Gastrocnemius medialis (tissue), 4 donors: ENCODE measurements around the gene SREK1IP1.

Experiments
- CTCF ChIP-seq, 5 experiments: fragments of 450-650 bp in 3 of 5; fragments of 200-600 bp in 2 of 5; sonication (generic) in 2 of 5; IDR thresholded peaks in 4 of 5; conservative IDR thresholded peaks in 1 of 5; 1 replicate in 4 of 5; 2 replicates in 1 of 5; pipeline ENCODE4 v1.5.1; 2016 to 2019; ENCODE audit warnings: antibody characterized with exemption in 5 of 5, mild to moderate bottlenecking in 3 of 5, moderate library complexity in 3 of 5
- POLR2A ChIP-seq, 2 donors: fragments of 450-650 bp; IDR thresholded peaks; one replicate each; pipeline ENCODE4 v1.6.1; 2017; ENCODE audit warnings: antibody characterized with exemption in 2 of 2, mild to moderate bottlenecking in 2 of 2, moderate library complexity in 2 of 2

GRCh38 chr5:64688391-64688790 lies 80.1 kb downstream of the SREK1IP1 start:
- no peak for TF ChIP-seq CTCF (IDR thresholded peaks at IDR 0.05 in 4 of 5, conservative IDR thresholded peaks at IDR 0.05 in 1 of 5)
- no peak for TF ChIP-seq POLR2A (IDR thresholded peaks at IDR 0.05)
